GM12872 (cell line): ENCODE results near the gene GPRC5A.

Experiments used
- TF ChIP-seq, protein P1 (sequence below): IDR thresholded peaks from 3 replicates; pipeline ENCODE4 v1.5.1; 2011; ENCODE audit warnings: low read depth, mild to moderate bottlenecking, low read length, moderate library complexity; ENCODE audit not compliant: insufficient read depth

Gene GPRC5A

DNA sequence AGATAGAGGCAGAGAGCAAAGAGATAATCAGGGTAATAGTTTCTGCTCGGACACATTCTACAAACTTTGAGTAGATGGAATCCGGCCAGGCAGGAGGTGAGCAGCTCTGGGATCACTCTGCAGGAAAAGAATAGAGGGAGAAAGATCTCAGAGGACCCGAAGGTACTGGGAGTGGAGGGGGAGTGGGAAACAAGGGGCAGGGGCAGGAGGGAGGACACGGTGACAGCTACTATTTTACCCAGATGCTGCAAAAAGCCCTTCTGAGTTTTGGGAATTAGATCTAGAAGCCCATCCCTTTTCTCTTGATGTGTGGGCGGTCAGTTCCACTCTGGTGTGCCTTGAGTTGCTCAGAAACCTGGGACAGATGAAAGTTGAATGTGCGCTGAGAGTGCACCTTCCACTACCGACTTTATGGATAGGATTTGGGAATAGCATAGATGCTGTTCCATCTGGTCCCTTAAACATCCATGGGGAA, 556 bp downstream of the GPRC5A start:
- TF ChIP-seq, protein P1, sequence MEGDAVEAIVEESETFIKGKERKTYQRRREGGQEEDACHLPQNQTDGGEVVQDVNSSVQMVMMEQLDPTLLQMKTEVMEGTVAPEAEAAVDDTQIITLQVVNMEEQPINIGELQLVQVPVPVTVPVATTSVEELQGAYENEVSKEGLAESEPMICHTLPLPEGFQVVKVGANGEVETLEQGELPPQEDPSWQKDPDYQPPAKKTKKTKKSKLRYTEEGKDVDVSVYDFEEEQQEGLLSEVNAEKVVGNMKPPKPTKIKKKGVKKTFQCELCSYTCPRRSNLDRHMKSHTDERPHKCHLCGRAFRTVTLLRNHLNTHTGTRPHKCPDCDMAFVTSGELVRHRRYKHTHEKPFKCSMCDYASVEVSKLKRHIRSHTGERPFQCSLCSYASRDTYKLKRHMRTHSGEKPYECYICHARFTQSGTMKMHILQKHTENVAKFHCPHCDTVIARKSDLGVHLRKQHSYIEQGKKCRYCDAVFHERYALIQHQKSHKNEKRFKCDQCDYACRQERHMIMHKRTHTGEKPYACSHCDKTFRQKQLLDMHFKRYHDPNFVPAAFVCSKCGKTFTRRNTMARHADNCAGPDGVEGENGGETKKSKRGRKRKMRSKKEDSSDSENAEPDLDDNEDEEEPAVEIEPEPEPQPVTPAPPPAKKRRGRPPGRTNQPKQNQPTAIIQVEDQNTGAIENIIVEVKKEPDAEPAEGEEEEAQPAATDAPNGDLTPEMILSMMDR = no peak

DNA sequence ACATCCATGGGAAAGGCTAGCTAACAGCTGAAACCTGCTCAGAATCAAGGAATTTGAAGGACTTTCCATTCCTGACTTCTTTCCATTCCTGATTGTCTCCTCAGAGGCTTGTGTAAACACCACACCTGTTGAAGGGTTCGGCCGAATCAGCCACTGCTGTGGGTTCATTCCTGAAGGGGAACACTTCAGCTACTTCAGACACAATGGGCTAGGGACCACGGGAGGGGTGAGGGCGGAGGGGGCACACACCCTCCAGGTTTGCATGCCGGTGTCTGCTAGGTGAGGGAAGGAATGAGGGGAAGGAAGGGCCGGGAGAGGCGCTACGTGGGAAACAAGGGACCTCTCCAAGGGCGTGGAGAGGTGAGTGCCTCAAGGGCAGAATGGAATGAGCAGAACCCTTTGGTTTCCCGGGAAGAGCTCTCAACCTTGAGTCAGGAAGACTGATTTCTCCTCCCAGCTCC, 1.3 kb downstream of the GPRC5A start:
- TF ChIP-seq, protein P1 = no peak

GRCh38 chr12:12893438-12893837, 2.1 kb downstream of the GPRC5A start:
- TF ChIP-seq, protein P1 = no peak

DNA sequence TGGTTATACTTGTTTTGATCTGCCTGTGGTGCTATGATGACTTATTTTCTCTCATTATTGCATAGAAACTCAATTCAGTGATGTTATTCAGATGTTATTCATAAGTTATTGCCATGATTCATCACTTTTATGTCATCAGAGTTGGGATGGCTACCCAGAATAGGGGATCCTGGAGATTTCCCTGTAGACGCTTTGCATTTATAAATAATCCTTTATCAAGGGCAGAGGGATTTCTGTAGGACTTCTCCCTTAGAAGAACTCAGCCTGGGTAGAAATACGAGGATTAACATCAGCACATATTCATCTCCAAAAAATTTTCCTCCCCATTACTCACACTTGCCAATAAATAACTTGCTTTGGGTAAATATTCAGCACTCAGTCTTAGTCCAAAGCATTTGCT, 4.9 kb downstream of the GPRC5A start:
- TF ChIP-seq, protein P1 = no peak

GRCh38 chr12:12897302-12897701, 5.9 kb downstream of the GPRC5A start:
- TF ChIP-seq, protein P1 = no peak

- TF ChIP-seq, protein P1 = no peak
These were observed 6.9 kb downstream of the GPRC5A start for GRCh38 chr12:12898136-12898717.

DNA sequence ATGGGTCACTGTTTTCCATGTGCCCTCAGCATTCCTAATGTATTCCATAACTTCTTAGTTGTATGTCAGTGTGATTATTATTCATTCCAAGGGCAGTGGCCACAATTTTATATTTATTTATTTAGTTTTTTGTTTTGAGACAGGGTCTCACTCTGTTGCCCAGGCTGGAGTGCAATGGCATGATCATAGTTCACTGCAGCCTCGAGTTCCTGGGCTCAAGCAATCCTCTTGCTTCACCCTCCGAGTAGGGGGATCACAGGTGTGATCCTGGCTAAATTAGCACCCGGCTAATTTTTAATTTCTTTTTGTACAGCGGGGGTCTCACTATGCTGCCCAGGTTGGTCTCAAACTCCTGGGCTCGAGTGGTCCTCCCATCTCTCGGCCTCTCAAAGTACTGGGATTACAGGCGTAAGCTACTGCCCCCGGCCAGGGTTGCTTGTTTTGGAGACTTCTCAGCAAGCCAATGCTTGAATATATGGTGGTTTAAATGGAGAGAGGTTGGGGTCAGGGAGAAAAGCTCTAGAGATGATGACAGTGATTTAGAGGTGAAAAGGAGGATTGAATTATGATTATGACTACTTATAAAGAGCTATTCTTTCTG, 7.6 kb downstream of the GPRC5A start:
- TF ChIP-seq, protein P1 = no peak
